Prostate gland (tissue), 2 donors: ENCODE results near the gene ANGPTL1. TPM values are rescaled to one million over a fixed set of nuclear protein-coding genes. Genes with fewer than 3 reads are reported as not detected.

Source experiments
- DNase-seq: peaks from one replicate; pipeline ENCODE4 v3.0.0-alpha.2; 2019; ENCODE audit warnings: low spot score
- H3K27ac ChIP-seq, 2 donors: fragments of 200-600 bp; sonication (generic); 2 replicates each; pipeline ENCODE4 v1.5.1; 2017 to 2019
- H3K27me3 ChIP-seq: fragments of 200-600 bp; sonication (generic); replicated peaks from 2 replicates; pipeline ENCODE4 v1.5.1; 2019; ENCODE audit not compliant: insufficient read depth
- H3K36me3 ChIP-seq, 2 donors: fragments of 200-600 bp; sonication (generic); 1 replicate in 1 of 2; 2 replicates in 1 of 2; pipeline versions ENCODE4 v1.5.1 to v1.8.1; 2017 to 2019
- H3K4me1 ChIP-seq: fragments of 200-600 bp; sonication (generic); replicated peaks from 2 replicates; pipeline ENCODE4 v1.5.1; 2019
- H3K4me3 ChIP-seq, 2 donors: fragments of 200-600 bp; sonication (generic); 2 replicates each; pipeline ENCODE4 v1.5.1; 2017 to 2019
- H3K9me3 ChIP-seq: fragments of 200-600 bp; sonication (generic); 2 replicates; pipeline ENCODE4 v1.5.1; 2017
- CTCF ChIP-seq, 4 experiments: fragments of 200-600 bp in 2 of 4; fragments of 450-650 bp in 2 of 4; sonication (generic) in 2 of 4; IDR thresholded peaks; 1 replicate in 3 of 4; 2 replicates in 1 of 4; pipeline ENCODE4 v1.5.1; 2016 to 2019; ENCODE audit warnings: antibody characterized with exemption in 4 of 4, mild to moderate bottlenecking in 2 of 4, moderate library complexity in 2 of 4
- POLR2A ChIP-seq: fragments of 450-650 bp; IDR thresholded peaks from one replicate; pipeline ENCODE4 v1.6.1; 2016; ENCODE audit warnings: antibody characterized with exemption, mild to moderate bottlenecking
- POLR2AphosphoS5 ChIP-seq: sonication (generic); formaldehyde crosslinking; IDR thresholded peaks from one replicate; pipeline ENCODE4 v1.6.1; 2017; ENCODE audit warnings: antibody characterized with exemption
- WGBS: methylation state at CpG from one replicate; pipeline ENCODE4 v1.1.5; 2018; 5-methylcytosine and 5-hydroxymethylcytosine counted together
- intact Hi-C: fragments of 100-400 bp; cut with DNase I; formaldehyde crosslinking; loops from one replicate; pipeline ENCODE4 v1.14.2; 2022
- total RNA-seq, 2 donors: library from RNA; depleted of rRNA; stranded (reverse); fragments of >200 nt; gene quantifications; one replicate each; pipeline ENCODE4 v1.1.0, GENCODE V29; 2016

Gene ANGPTL1
- total RNA-seq, 2 donors from 2014 or later: 11.3 to 18.9 TPM

- H3K36me3 ChIP-seq: no peaks in the 10 kb centered on the region
- H3K4me3 ChIP-seq: no peak overlapping the region
- no peak for DNase-seq
- no peaks in the 10 kb centered on the region for H3K4me1 ChIP-seq
- WGBS: 72% methylated on average over 2 of the region's 2 CpGs
- intact Hi-C loops: no loop called here
- H3K27ac ChIP-seq: no peak overlapping the region
- H3K27me3 ChIP-seq: no peaks in the 10 kb centered on the region
- no peaks in the 10 kb centered on the region for H3K9me3 ChIP-seq
- no peak for TF ChIP-seq CTCF (IDR thresholded peaks at IDR 0.05)
- no peak for TF ChIP-seq POLR2AphosphoS5
- no peak for TF ChIP-seq POLR2A
Measured at GRCh38 chr1:178818416-178818815, 52.5 kb downstream of the ANGPTL1 start.

- intact Hi-C loops: no loop called here
- no peak for DNase-seq
- Histone ChIP-seq H3K27me3 (no peaks in the 10 kb centered on the region), H3K27ac (no peak overlapping the region), H3K9me3 (no peaks in the 10 kb centered on the region), H3K4me1 (no peaks in the 10 kb centered on the region), H3K36me3 (no peaks in the 10 kb centered on the region), H3K4me3 (no peak overlapping the region)
- TF ChIP-seq POLR2AphosphoS5: no peak
- TF ChIP-seq CTCF (IDR thresholded peaks at IDR 0.05): no peak
Measured at GRCh38 chr1:178810585-178810984, 60.3 kb downstream of the ANGPTL1 start.

- no peak for TF ChIP-seq POLR2AphosphoS5
- Histone ChIP-seq H3K36me3 (no peaks in the 10 kb centered on the region), H3K9me3 (no peaks in the 10 kb centered on the region), H3K27ac (no peak overlapping the region), H3K27me3 (no peaks in the 10 kb centered on the region), H3K4me3 (no peak overlapping the region), H3K4me1 (no peaks in the 10 kb centered on the region)
- intact Hi-C loops: no loop called here
- WGBS: 86% methylated on average over 3 of the region's 3 CpGs
- DNase-seq: no peak
Measured at GRCh38 chr1:178808529-178808928, 62.3 kb downstream of the ANGPTL1 start.

- H3K27ac ChIP-seq: no peak overlapping the region
- H3K4me3 ChIP-seq: no peak overlapping the region
- no peak for DNase-seq
- intact Hi-C loops: no loop called here
- no peak for TF ChIP-seq POLR2AphosphoS5
- no peak for TF ChIP-seq CTCF (IDR thresholded peaks at IDR 0.05)
- no peak for TF ChIP-seq POLR2A
- H3K27me3 ChIP-seq: no peaks in the 10 kb centered on the region
- WGBS: 96% methylated on average over 9 of the region's 9 CpGs
- H3K4me1 ChIP-seq: no peaks in the 10 kb centered on the region
- no peaks in the 10 kb centered on the region for H3K36me3 ChIP-seq
- no peaks in the 10 kb centered on the region for H3K9me3 ChIP-seq
Measured at GRCh38 chr1:178806665-178807300, 64.1 kb downstream of the ANGPTL1 start.

- TF ChIP-seq CTCF (IDR thresholded peaks at IDR 0.05): no peak
- TF ChIP-seq POLR2A: no peak
- no peak for TF ChIP-seq POLR2AphosphoS5
- no peaks in the 10 kb centered on the region for H3K27me3 ChIP-seq
- WGBS: 90% methylated on average over 3 of the region's 3 CpGs
- H3K9me3 ChIP-seq: no peaks in the 10 kb centered on the region
- H3K36me3 ChIP-seq: no peaks in the 10 kb centered on the region
- no peak overlapping the region for H3K27ac ChIP-seq
- DNase-seq: no peak
- H3K4me1 ChIP-seq: no peaks in the 10 kb centered on the region
- intact Hi-C loops: no loop called here
- no peak overlapping the region for H3K4me3 ChIP-seq
Measured at GRCh38 chr1:178802873-178803272, 68.0 kb downstream of the ANGPTL1 start.

Other genes with a start within 250 kb of the ANGPTL1 start
- 10 to 100 TPM; 25.6 to 26.2 TPM for gene RALGPS2, start 145.8 kb downstream of the ANGPTL1 start, total RNA-seq
- 10 to 100 TPM; 20.1 to 21.6 TPM for gene FAM20B, start 154.8 kb upstream of the ANGPTL1 start, total RNA-seq
- 100 to 1,000 TPM in 1 of 2 donors, 10 to 100 TPM in 1; 40.0 to 109 TPM for gene TOR3A, start 211.0 kb upstream of the ANGPTL1 start, total RNA-seq